Motor neuron (in vitro differentiated cells): ENCODE measurements around the gene TIGD6. TPM values are rescaled to one million over a fixed set of nuclear protein-coding genes. Genes with fewer than 3 reads are reported as not detected.

Experiments
- ATAC-seq, 8 experiments: fragments of 200-7000 bp; cut with Tn5 transposase; replicated peaks in 6 of 8; 2 replicates each; pipeline ENCODE4 v1.8.0; 2021; ENCODE audit warnings: mild to moderate bottlenecking in 8 of 8, moderate library complexity in 8 of 8
- H3K27ac ChIP-seq, 2 donors: fragments of 250-450 bp; sonication (Bioruptor Pico); 2 replicates each; pipeline ENCODE4 v1.9.0; 2021; ENCODE audit warnings: antibody characterized with exemption in 2 of 2, mild to moderate bottlenecking in 2 of 2, moderate library complexity in 1 of 2
- H3K4me1 ChIP-seq, 2 donors: fragments of 250-450 bp; sonication (Bioruptor Pico); replicated peaks in 1 of 2; 2 replicates each; pipeline ENCODE4 v1.6.1; 2021; ENCODE audit warnings: antibody characterized with exemption in 2 of 2, mild to moderate bottlenecking in 2 of 2, moderate library complexity in 1 of 2
- H3K4me3 ChIP-seq, 5 donors: fragments of 250-450 bp; sonication (Bioruptor Pico); 2 replicates each; pipeline ENCODE4 v1.9.0; 2021; ENCODE audit warnings: antibody characterized with exemption in 5 of 5, mild to moderate bottlenecking in 5 of 5, moderate library complexity in 4 of 5
- WGBS, 10 experiments: fragments of 450-650 bp; shearing (Covaris generic); methylation state at CpG; one replicate each; pipeline ENCODE4 v1.0.0; 2022; 5-methylcytosine and 5-hydroxymethylcytosine counted together
- in situ Hi-C, 9 experiments: fragments of 400-800 bp; cut with MboI; loops; one replicate each; pipeline ENCODE4 v1.15.0; 2021; ENCODE audit warnings: low sequenced_read_pairs in 9 of 9, low pct_unique_long_range_greater_than_20kb in 2 of 9; ENCODE audit not compliant: unreplicated experiment in 9 of 9
- total RNA-seq, 8 experiments: library from RNA; unstranded; fragments of 300-600 nt; gene quantifications; 2 replicates each; pipeline versions ENCODE4 v1.2.3 to v1.2.4, GENCODE V29; 2022

The TIGD6 gene
- total RNA-seq, 8 experiments from 2014 or later, result 3.9 to 7.3 (median 5.9) TPM

DNA sequence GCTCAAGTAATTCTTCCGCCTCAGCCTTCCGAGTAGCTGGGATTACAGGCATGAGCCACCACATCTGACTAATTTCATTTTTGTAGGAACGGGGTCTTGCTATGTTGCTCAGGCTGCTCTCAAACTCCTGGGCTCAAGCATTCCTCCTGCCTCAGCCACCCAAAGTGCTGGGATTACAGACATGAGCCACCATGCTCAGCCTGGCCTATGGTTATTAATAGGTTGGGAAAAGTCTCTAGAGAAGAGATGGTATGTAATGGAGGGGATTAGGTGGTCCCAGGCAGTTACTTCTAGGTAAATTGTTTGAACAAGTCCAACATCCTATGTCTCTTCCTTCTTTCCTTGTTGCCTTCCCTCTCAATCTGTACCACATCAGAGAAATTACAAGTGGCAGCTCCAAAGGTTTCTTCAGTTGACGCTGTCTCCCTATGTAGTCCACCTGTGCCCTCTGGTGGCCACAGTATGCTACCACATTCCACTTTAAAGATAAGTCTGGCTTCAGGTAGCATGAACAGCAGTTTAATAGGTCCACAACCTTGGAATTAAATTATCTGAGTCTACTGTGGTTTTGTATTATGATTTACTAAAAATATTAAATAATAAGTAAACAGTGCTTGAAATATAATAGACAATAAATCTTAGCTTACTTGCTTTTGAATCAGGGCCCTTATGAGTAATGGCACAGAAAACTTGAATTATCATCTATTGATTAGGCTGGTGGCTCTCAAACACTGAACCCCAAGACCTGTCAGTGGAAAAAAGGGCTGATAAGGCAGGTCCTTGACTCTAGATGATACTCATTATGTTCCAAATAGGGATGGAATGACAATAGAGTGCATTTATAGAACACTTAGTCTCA lies 9.7 kb downstream of the TIGD6 start:
- peak; percentile 74 to 90 (median 78) for ATAC-seq

DNA sequence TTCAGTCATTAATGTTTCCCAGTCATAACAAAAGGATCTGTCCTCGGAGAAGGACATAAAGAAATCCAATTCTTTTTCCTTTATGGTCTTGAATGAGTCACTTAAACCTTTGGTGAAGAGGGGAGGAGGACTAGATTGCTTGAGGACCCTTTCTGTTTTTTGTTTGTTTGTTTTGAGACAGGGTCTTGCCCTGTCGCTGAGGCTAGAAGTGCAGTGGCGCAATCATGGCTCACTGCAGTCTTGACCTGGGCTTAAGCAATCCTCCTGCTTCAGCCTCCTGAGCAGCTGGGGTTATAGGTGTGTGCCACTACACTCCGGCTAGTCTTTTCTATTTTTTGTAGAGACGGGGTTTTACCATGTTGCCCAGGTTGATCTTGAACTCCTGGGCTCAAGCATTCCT lies 12.3 kb downstream of the TIGD6 start:
- no peak for ATAC-seq
- 81 to 100% (median 91%) methylated on average over 1 to 4 of the region's 5 CpGs; no CpG with 5 or more reads in 7 of the 10 experiments for WGBS, 10 experiments
- H3K4me1 ChIP-seq, result no peaks in the 10 kb centered on the region
- H3K27ac ChIP-seq, result no peak overlapping the region
- in situ Hi-C loops, result loop anchor here in 8 of 9 experiments (10.0 to 25.0 kb wide), 5 partner anchors 133 to 353 kb away; no protein-coding TSS in a partner anchor
- no peak overlapping the region for H3K4me3 ChIP-seq

More for the DNA sequence above, 9.7 kb downstream of the TIGD6 start:
- Histone ChIP-seq H3K4me3 (no peak overlapping the region), H3K4me1 (peaks cover 0 to 10% of the 10 kb centered on the region in 2 donors), H3K27ac (no peak overlapping the region)
- WGBS, 10 experiments, result 0 to 80% (median 51%) methylated on average over 1 to 4 of the region's 4 CpGs; no CpG with 5 or more reads in 3 of the 10 experiments
- in situ Hi-C loops, result loop anchor here in 6 of 9 experiments (10.0 to 25.0 kb wide), 3 partner anchors 153 to 353 kb away; no protein-coding TSS in a partner anchor

DNA sequence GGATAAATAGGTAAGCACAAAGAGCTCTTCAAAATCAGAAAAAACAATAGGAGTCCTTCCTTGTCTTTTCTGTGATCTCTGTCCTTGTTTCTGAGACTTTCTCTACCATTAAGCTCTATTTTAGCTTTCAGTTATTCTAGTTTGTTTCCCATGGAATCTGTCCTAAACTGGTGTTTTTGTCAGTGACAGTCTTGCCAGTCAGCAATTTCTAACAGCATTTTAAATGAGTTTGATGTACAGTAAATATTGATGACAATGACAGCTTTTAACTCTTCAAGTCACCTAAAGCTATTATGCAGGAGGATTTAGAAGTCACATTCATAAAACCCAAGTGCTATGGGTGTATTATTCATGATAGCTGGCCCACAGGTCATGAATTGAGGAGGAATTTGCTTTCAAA lies 17.9 kb downstream of the TIGD6 start:
- no peak for ATAC-seq
- Histone ChIP-seq H3K4me1 (no peaks in the 10 kb centered on the region), H3K27ac (no peak overlapping the region), H3K4me3 (no peak overlapping the region)
- in situ Hi-C loops, result loop anchor here in 8 of 9 experiments (10.0 to 25.0 kb wide), 5 partner anchors 128 to 348 kb away; no protein-coding TSS in a partner anchor

DNA sequence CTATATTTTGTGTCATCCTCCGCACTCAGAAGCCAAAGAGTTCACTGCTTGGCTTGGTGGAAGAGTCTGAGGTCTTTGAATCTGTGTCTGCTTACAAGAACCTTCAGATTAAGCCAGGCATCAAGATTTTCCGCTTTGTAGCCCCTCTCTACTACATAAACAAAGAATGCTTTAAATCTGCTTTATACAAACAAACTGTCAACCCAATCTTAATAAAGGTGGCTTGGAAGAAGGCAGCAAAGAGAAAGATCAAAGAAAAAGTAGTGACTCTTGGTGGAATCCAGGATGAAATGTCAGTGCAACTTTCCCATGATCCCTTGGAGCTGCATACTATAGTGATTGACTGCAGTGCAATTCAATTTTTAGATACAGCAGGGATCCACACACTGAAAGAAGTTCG lies 19.2 kb downstream of the TIGD6 start:
- no peak for ATAC-seq
- no peak overlapping the region for H3K27ac ChIP-seq
- no peak overlapping the region for H3K4me3 ChIP-seq
- H3K4me1 ChIP-seq, result no peaks in the 10 kb centered on the region
- 73 to 100% (median 86%) methylated on average over 1 to 3 of the region's 3 CpGs; no CpG with 5 or more reads in 1 of the 10 experiments for WGBS, 10 experiments
- in situ Hi-C loops, result loop anchor here in 8 of 9 experiments (10.0 to 25.0 kb wide), 5 partner anchors 126 to 346 kb away; no protein-coding TSS in a partner anchor

DNA sequence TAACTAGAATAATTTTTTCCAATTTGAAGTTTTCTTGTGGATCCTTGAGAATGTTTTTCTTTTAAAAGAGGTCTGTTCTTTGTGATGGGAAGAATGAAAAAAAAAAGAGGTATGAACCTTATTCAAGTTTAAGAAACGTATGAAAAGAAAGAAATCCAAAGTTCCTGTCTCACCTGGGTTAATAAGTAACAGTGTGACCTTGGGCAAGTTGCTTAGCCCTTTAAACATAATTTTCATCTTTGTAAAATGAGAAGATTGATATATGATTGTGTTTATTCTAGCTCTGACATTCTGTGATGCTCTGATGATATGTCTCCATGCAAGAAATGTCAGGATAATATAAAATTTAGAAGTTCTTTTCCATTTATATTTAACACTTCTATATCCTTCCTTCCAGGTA lies 20.6 kb downstream of the TIGD6 start:
- in situ Hi-C loops, result loop anchor here in 8 of 9 experiments (10.0 to 25.0 kb wide), 5 partner anchors 125 to 345 kb away; no protein-coding TSS in a partner anchor
- ATAC-seq, result no peak

DNA sequence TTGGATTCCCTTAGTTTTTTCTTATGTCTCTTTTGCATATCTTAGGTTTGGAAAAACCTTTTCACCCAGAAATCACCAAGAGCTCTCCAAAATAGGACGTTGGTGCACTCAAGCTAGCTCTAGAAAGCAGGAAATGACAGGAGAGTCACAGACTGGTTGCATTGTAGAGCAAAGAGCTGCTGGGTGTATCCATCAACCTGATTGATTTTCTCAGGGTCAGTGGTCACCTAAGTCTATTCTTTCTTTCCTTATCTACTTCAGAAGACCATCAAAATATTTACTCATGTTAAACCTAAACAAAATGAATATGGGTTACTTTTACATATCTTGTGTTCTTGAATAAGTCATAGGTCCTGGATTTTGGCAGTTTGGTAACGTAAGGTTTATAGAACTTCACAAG lies 25.0 kb downstream of the TIGD6 start:
- H3K4me3 ChIP-seq, result no peak overlapping the region
- no peak for ATAC-seq
- in situ Hi-C loops, result loop anchor here in 6 of 9 experiments (25.0 kb wide), 2 partner anchors 138 to 338 kb away; no protein-coding TSS in a partner anchor
- H3K27ac ChIP-seq, result no peak overlapping the region
- no peaks in the 10 kb centered on the region for H3K4me1 ChIP-seq
- WGBS, 10 experiments, result 0 to 67% (median 55%) methylated on average over 1 to 2 of the region's 2 CpGs; no CpG with 5 or more reads in 1 of the 10 experiments

More for the DNA sequence above, 20.6 kb downstream of the TIGD6 start:
- WGBS, 10 experiments, result 44 to 92% (median 80%) methylated on average over 1 of the region's 1 CpG; no CpG with 5 or more reads in 2 of the 10 experiments
- Histone ChIP-seq H3K4me1 (no peaks in the 10 kb centered on the region), H3K27ac (no peak overlapping the region), H3K4me3 (no peak overlapping the region)

DNA sequence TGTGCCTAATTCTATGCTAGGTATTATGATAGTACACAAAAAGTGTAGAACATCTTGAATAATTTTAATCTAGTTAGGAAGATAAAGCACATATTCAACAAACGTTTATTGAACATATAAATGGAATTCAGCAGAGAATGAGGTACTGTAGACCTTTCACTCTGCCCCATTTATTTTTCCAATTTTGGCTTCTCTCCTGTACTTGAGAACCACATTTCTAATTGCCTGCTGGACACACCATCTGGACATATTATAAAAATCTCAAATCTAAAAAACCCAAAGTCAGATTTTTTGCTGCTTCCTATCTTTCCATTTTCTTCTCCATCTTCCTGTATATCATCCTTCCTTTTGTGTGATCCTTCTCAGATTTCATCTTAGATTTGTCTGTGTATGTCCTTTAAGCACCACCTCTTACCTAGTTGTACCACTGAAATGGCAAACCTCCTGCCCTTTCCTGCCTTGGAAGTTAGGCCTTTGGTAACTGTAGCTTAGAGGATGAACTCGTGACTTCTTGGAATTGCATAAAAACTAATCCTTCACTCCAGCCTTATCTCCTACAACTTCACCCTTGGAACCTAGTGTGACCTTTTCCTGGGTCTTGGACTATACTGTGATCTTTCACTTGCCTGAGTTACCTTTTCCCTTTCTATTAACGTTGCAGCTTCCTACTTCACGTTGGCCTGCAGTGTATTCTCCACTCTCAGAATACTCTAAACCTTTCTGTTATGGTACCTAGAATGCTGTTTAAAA lies 31.1 kb downstream of the TIGD6 start:
- no peaks in the 10 kb centered on the region for H3K4me1 ChIP-seq
- 40 to 100% (median 71%) methylated on average over 1 to 4 of the region's 4 CpGs; no CpG with 5 or more reads in 1 of the 10 experiments for WGBS, 10 experiments
- ATAC-seq, result no peak
- no peak overlapping the region for H3K27ac ChIP-seq
- in situ Hi-C loops, result no loop called here
- no peak overlapping the region for H3K4me3 ChIP-seq

DNA sequence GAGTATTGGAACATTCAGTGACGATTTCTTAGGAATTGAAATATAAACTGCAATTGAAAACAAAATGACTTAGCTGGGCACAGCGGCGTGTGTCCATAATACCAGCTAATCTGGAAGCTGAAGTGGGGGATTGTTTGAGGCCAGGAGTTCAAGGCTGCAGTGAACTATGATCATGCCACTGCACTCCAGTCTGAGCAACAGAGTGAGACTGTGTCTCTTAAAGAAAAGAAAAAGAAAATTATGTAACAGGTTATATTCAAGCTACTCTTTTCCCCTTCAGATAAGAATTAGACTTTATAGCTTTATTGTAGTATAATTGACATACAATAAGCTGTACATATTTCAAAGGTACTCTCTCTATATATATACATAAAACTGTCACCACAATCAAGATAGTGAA lies 33.5 kb downstream of the TIGD6 start:
- H3K4me1 ChIP-seq, result no peaks in the 10 kb centered on the region
- H3K27ac ChIP-seq, result no peak overlapping the region
- in situ Hi-C loops, result no loop called here
- ATAC-seq, result no peak
- 66 to 100% (median 88%) methylated on average over 2 to 3 of the region's 3 CpGs; no CpG with 5 or more reads in 1 of the 10 experiments for WGBS, 10 experiments
- no peak overlapping the region for H3K4me3 ChIP-seq

DNA sequence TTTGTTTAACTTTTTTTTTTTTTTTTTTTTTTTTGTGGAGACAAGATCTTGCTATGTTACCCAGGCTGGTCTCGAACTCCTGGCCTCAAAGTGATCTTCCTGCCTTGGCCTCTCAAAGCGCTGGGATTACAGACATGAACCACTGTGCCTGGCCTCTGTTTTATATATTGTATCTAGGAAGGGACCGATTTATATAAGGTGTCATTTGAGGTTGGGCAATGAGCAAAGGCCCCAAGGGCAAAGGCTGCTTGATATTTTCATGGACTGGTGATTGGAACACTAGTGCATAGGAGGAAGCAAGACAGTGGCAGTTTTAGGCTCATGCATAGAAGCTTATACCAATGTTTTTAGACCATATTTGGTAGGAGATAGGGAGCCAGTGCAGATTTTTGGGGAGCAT lies 36.7 kb downstream of the TIGD6 start:
- in situ Hi-C loops, result no loop called here
- ATAC-seq, result no peak
- WGBS, 10 experiments, result 83 to 100% (median 94%) methylated on average over 1 to 3 of the region's 3 CpGs; no CpG with 5 or more reads in 4 of the 10 experiments
- peaks cover 10 to 17% of the 10 kb centered on the region in 2 donors for H3K4me1 ChIP-seq
- H3K27ac ChIP-seq, result no peak overlapping the region
- no peak overlapping the region for H3K4me3 ChIP-seq

DNA sequence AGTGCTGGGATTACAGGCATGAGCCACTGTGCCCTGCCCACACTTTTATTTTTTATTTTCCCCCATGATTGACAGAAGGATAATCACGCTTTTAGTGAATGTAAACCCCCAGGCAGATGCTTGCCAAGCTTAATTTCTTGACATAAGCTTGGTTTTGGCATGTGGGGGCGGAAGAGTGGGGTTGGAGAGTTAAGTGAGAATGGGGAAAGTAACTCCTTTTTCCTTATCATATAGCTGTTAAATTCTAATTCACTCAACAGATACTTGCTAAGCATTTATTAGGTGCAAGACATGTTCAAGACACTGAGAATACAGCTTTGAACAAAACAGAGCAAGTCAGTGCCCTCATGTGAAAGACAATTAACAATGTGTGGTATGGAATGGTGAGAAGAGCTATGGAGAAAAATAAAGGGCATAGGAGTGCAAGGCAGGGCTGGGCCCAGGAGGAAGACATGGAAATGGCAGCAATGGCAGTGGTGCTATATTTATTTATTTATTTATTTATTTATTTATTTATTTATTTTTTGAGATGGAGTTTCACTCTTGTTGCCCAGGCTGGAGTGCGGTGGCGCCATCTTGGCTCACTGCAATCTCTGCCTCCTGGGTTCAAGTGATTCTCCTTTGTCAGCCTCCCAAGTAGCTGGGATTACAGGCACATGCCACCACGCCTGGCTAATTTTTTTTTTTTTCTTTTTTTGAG lies 37.7 kb downstream of the TIGD6 start:
- whole genome bisulfite sequencing, 10 experiments, result 70 to 100% (median 97%) methylated on average over 1 to 5 of the region's 5 CpGs; no CpG with 5 or more reads in 2 of the 10 experiments
- H3K27ac ChIP-seq, result no peak overlapping the region
- ATAC-seq, result no peak
- peaks cover 10 to 17% of the 10 kb centered on the region in 2 donors for H3K4me1 ChIP-seq
- H3K4me3 ChIP-seq, result no peak overlapping the region
- in situ Hi-C loops, result no loop called here

DNA sequence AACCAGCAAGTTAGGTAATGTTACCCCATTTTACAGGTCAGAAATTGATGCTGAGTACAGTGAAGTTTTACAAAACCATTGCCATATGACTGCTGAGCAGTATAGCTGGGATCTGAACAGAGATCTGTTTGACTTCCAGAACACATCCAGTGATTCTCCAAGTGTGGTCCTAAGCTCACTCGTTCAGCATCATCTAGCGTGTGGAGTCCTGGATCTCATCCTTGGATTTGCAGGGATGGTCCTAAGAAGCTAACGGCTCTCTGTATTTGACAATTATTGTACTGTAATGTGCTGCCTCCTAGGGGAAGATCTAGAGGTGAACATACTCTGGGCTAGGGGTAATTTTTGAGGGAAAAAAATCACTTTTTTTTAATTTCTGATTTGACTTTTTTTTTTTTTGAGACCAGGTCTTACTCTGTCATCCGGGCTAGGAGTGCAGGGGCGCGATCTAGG lies 38.5 kb downstream of the TIGD6 start:
- peak in 2 of 8 experiments; percentile 1 to 2 for ATAC-seq
- WGBS, 10 experiments, result 40 to 100% (median 72%) methylated on average over 2 to 6 of the region's 6 CpGs; no CpG with 5 or more reads in 3 of the 10 experiments
- H3K4me1 ChIP-seq, result peaks cover 10 to 17% of the 10 kb centered on the region in 2 donors
- in situ Hi-C loops, result no loop called here
- H3K4me3 ChIP-seq, result no peak overlapping the region
- H3K27ac ChIP-seq, result no peak overlapping the region

DNA sequence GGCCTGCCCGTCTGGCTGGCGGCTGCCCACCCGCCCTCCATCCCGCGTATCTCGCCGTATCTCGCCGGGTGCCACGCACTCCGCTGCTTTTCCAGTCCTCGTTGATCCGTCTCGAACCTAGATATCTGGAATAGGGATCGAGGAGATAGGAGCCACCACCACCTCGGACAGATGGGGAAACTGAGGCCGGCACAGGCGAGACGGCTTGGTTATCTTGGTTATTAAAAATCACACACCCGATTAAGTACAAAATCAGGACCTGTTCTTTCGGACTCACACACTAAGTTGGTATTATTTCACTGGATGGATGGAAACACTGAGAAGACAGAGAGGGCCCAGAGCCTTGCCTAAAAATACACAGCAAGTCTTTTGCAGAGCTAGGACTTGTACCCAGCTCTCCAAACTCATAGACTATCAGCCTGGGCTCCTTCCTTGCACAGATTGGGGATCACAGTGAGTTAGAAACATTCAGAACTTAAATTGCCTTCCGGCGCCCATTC lies 39.2 kb downstream of the TIGD6 start:
- Histone ChIP-seq H3K4me1 (peaks cover 10 to 17% of the 10 kb centered on the region in 2 donors), H3K27ac (peak overlapping the region; percentile 47 to 63), H3K4me3 (peak overlapping the region; percentile 52 to 91 (median 60))
- 0 to 100% (median 59%) methylated on average over 1 to 4 of the region's 23 CpGs; no CpG with 5 or more reads in 2 of the 10 experiments for WGBS, 10 experiments
- in situ Hi-C loops, result no loop called here
- ATAC-seq, result no peak
